Mammary epithelial cell (primary cell): ENCODE results near the gene TIGD3.

Experiments
- CTCF ChIP-seq, 2 donors: IDR thresholded peaks in 1 of 2; conservative IDR thresholded peaks in 1 of 2; 2 replicates each; pipeline ENCODE4 v1.5.1; 2011 to 2012; ENCODE audit warnings: inconsistent platforms in 2 of 2, low read length in 2 of 2, mild to moderate bottlenecking in 2 of 2, control low read depth in 1 of 2, low read depth in 1 of 2; ENCODE audit not compliant: insufficient read depth in 1 of 2; ENCODE audit errors: extremely low read depth in 1 of 2
- EZH2 ChIP-seq: IDR thresholded peaks from 2 replicates; pipeline ENCODE4 v1.6.1; 2012; ENCODE audit warnings: low read length, inconsistent platforms, borderline replicate concordance

GRCh38 chr11:65375012-65375411, 20.5 kb downstream of the TIGD3 start:
- TF ChIP-seq CTCF (conservative IDR thresholded peaks at IDR 0.05 in 1 of 2, IDR thresholded peaks at IDR 0.05 in 1 of 2; ENCODE audit: extremely low read depth in 1 of 2, insufficient read depth in 1 of 2, low read depth in 1 of 2, low read length in 2 of 2) = no peak
- no peak for TF ChIP-seq EZH2
